Stimulated activated CD4-positive, alpha-beta T cell treated with anti-CD3 and anti-CD28 coated beads, Interleukin-12 subunit alpha, Interleukin-12 subunit beta, amount 100 ng/mL, for 24 hours (primary cell): Measurements from ENCODE around the gene HEATR5B.
"Not testable (repeated sequence)": the region's sequence is repeated elsewhere in the genome, so short reads cannot be mapped to it uniquely, and the experiment has no call there.

ENCODE experiments used
- DNase-seq, 2 experiments: peaks; one replicate each; pipeline ENCODE4 v3.0.0-alpha.2; 2020; ENCODE audit warnings: low read depth in 2 of 2

Gene HEATR5B

GRCh38 chr2:36981911-36982310 is 102.3 kb downstream of the HEATR5B start:
- DNase-seq: no peak

DNA sequence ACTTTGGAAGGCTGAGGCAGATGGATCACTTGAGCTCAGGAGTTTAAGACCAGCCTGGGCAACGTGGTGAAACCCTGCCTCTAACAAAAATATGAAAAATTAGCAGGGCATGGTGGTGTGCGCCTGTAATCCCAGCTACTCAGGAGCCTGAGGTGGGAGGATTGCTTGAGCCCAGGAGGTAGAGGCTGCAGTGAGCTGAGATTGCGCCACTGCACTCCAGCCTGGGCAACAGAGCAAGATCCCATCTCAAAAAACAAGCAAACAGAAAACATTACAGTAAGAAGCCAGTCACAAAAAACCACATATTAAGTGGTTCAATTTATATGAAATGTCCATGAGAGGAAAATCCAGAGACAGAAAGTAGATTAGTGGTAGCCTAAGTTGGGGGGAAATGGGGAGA is 105.2 kb downstream of the HEATR5B start:
- not testable (repeated sequence) for DNase-seq

DNA sequence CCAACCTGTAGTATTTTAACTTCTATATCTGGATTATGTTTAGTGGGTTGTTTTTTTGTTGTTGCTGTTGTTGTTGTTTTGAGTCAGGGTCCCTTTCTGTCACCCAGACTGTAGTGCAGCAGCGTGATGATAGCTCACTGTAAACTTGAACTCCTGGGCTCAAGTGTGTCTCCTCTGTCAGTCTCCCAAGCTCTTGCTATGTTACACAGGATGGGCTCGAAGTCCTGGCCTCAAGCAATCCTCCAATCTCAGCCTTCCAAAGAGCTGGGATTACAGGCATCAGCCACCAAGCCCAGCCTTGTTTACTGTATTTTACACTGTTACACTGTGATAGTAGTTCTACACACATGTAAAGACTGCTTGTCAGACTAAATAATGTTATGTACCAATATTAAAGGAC is 108.1 kb downstream of the HEATR5B start:
- DNase-seq: no peak

DNA sequence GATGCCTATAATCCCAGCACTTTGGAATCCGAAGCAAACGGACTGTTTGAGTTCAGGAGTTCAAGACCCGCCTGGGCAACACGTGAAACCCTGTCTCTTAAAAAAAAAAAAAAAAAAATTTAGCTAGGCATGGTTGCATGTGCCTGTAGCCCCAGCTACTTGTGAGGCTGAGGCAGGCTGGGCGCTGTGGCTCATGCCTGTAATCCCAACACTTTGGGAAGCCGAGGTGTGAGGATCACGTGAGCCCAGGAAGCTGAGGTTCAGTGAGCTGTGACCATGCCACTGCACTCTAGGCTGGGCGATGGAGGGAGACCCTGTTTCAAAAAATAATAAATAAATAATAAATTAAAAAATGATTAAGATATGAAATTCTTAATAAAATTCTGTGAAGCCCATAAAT is 108.9 kb downstream of the HEATR5B start:
- DNase-seq: no peak

DNA sequence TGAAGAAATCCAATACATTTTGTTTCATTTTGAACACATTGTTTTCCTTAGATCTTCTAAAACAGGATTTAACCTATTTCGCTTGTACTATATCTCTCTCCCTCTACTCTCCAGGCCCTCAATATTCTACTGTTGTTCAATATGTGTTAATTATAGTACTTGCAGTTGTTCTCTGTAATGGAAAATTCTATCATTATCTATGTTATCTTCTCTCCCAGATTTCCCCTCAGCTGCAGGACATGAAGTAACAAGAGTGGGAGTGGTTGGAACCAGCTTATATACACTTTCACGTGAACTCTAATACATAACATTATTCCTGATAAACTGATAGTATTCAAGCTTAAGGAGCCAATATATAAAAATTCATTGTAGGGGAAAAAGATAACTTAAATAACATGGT is 110.9 kb downstream of the HEATR5B start:
- DNase-seq: no peak

DNA sequence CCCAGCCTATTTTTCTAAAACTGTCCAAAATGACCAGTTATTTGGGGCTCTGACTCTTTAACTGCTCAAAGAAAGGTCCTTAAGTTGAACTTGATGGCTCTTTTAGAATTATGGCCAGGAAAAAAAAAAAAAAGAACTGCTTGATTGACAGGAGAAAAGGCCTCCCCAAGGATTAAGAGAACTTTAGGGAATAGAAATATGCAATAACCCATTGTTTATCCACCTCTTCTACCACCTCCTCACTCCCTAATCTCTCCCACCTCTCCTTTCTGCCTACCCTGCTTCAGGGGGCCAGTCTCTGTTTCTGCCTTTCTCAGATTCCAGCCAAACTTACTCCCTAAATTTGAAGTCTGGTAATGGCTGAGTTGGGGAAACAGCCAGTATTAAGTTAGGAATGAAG is 112.2 kb downstream of the HEATR5B start:
- no peak for DNase-seq

DNA sequence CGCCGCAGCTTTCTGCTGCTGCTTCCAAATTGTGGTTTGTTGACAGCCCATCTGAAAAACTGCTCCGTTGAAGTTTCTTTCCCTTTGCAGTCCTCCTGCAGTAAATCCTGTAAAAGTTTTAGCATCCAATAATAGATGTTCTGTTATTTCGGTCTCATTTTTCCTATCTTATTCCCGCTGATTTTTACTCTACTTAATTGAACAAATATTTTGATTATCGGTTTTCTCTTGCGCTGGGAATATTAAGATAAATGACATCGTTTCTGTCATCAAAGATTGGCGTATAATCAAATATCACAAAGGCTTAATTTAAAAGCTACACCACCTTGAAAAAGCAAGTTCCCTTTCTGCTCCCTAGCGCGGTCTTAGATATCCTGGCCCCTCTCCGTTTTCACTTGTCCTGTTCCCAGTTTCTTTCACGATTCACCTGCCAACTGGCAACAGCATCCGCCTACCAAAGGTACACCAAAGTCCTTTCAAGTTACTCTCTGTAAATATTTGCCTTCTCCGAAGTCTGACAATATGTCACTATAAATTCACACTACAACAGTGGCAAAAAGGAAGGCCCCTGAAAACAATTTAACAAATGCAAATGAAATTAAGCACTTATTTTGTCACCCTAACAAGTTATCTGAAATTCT is 116.8 kb downstream of the HEATR5B start:
- DNase-seq: no peak

DNA sequence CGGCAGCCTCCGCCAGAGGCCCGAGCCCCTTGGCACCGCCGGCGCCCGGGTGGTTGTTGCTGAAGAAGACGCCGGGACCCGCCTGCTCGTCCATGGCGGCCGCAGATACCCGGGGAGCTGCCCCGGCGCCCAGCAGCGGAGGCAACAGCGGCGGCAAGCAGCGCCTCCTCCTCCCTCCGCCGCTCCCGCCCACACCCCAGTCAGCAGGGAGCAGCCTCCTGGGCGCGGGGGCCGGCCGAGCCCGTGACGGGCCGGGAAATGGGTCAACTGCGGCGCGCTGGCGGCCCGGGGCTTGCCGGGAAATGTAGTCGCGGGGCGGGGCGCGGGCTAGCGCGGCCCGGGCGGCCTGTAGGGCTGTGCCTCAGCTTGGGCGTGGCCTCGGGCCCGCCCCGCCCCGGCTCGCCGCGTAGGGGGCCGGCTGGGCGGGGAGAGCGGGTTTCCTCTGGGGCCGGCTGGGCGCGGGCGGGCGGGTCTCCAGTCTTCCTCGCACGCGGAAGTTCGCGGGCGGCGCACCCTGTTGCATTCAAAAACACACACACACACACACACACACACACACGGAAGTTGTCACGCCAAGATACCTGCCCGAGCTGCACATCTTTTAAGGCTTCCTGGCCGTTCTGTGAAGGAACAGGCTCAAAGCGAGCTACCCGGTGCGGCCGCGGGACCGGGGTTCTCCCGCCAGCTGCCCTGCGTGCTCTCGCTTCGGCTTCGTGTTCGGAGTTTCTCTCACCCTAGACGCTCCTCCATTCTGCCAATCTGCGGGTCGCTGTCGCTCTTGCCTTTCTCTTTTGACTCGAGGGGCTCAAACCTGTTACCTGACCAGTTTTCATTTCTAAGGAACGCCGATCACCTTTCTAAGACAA is 117.6 kb downstream of the HEATR5B start, which contains the start of gene STRN:
TSS of gene STRN (minus strand) at position 167 of the 866 bp plus-strand sequence. CDS start at position 94, 73 bp downstream.
- peak; percentile 94 to 96 for DNase-seq

GRCh38 chr2:36965751-36966369 is 118.3 kb downstream of the HEATR5B start:
- peak in 1 of 2 experiments; percentile 32 for DNase-seq

GRCh38 chr2:36965206-36965605 is 119.0 kb downstream of the HEATR5B start:
- no peak for DNase-seq

DNA sequence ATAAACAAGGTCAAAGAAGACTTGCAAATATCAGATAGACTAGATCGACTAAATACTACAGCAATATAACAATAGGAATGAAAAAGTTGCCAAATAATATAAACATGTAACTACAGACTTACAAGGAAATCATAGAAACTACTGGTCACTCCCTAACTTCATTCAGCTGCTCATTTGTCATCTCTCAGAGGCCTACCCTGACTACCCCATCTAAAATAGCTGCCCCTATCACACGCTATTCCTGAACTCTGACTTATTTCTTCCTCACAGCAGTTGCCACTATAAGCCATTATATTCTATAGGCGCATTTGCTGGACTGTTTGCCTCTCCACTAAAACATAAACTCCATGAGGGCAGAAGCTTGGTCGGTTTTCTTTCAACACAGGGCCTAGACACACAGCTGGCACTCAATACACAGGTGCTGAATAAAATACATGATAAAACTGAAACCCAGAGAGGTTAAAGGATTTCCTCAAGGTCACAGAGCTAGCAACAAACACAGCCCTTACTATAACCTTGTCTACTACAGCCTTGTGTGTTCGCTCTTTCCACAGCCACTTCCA is 119.6 kb downstream of the HEATR5B start:
- no peak for DNase-seq

GRCh38 chr2:36963734-36964133 is 120.4 kb downstream of the HEATR5B start:
- DNase-seq: no peak

DNA sequence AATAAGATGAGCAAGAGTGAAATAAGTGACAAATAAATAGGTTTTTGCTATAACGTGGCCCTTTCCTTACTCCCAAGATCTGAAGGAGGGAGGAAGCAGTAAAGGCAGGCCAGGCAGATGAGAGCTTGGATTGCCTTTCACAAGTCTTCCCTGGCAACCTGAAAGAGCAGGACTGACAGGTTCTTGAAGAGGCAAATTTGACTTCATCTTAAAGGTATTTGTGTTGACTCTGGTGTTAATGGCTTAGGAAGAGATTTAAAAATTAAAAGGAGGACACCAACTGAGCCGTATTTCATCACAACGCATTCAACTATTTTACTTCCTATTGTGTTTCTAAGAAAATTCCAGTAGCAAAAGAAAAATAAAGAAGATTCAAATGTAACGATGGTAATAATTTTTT is 121.1 kb downstream of the HEATR5B start:
- DNase-seq: no peak

DNA sequence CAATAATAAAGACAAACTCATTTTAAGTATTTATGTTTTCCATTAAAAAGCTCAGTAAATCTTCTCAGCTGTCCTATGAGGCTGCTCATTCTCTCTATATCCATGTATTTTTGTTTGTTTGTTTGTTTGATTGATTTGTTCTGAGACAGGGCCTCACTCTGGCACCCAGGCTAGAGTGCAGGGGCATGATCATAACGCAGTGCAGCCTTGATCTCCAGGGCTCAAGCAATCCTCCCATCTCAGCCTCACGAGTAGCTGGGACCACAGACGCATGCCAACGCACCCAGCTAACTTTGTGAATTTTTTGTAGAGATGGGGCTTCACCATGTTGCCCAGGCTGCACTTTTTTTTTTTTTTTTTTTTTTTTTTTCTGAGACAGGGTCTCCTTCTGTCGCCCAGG is 123.4 kb downstream of the HEATR5B start:
- no peak for DNase-seq

- no peak for DNase-seq
These were observed 124.0 kb downstream of the HEATR5B start for GRCh38 chr2:36960005-36960675.

- DNase-seq: no peak
These were observed 129.1 kb downstream of the HEATR5B start for GRCh38 chr2:36954977-36955607.

DNA sequence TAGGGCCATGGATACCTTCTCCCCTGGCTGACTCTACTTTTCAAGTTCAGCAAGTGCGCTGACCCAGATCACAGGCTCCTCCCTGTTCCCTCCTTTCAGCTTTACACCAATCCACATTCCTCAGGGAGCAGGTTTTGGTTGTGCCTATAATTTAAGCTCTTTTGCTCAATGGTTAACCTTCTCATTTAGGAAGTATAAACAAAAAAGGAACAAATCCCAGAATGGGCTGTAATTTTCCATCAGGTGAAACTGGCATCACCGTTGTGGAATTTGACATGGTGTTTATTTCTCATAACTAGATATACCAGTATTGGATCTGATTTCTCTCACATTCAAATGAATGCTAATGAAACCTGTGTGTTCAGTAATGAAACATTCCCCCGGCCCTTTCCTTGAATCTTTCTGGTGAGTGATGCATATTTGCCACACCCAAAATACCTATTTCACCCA is 131.4 kb downstream of the HEATR5B start:
- no peak for DNase-seq

GRCh38 chr2:36951574-36951973 is 132.6 kb downstream of the HEATR5B start:
- DNase-seq: no peak

DNA sequence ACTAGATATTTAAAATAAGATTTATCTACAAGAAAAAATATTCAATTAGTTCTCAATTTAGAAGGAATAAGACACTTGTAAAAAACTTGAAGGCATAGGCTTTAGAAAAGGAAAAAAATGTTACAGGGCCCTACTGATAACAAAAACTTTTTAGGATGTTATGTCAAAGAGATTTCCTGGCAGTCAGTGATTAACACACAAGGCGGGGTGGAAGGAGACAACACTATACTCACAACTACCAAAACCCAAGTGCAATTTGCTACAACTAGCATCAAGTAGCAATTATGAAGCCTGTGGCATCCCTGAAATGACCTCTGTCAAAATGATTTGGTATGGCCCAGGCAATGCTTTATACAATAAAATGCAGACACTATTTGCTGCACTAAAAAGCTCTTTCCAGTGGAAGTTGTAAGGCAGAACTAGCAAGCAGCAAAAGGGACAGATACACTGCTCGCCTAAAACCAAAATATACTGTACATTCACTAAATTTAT is 133.1 kb downstream of the HEATR5B start:
- no peak for DNase-seq

DNA sequence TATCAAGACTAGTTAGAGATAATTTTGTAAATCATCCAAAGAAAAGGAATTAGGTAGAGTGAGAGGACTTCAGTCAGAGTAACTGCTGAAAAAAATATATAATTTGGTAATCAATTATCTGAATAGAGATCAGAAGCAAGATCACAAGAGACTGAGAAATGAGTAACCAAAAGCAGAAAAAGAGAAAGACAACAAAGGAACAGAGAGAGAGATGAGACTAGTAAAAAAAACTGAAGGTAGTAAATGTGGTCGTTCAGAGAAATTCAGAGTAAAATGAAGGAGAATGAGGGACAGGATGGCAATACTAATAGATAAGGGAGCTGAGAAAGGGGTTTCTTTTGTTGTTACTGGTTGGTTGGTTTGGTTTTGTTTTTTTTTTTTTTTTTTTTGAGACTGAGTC is 134.3 kb downstream of the HEATR5B start:
- DNase-seq: no peak

DNA sequence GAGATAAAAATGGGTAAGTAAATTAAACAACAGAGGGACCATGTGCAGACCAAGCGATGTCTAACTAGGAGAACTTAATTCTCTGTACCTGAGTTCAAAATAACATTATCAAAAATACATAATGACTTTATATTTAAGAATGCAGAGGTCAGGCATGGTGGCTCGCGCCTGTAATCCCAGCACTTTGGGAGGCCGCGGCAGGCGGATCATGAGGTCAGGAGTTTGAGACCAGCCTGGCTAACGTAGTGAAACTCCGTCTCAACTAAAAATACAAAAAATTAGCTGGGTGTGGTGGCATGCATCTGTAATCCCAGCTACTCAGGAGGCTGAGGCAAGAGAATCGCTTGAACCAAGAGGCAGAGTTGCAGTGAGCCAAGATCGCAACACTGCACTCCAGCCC is 138.9 kb downstream of the HEATR5B start:
- DNase-seq: not testable (repeated sequence)
